Stomach (tissue), 4 donors: ENCODE results near the gene CD81.

ENCODE experiments used
- CTCF ChIP-seq, 7 experiments: fragments of 450-650 bp in 4 of 7; fragments of 200-600 bp in 3 of 7; sonication (generic) in 3 of 7; IDR thresholded peaks; one replicate each; pipeline ENCODE4 v1.5.1; 2016 to 2019; ENCODE audit warnings: antibody characterized with exemption in 7 of 7, control low read depth in 2 of 7, mild to moderate bottlenecking in 1 of 7
- POLR2A ChIP-seq, 4 donors: fragments of 450-650 bp; IDR thresholded peaks; one replicate each; pipeline ENCODE4 v1.6.1; 2016; ENCODE audit warnings: antibody characterized with exemption in 4 of 4, control low read depth in 2 of 4, mild to moderate bottlenecking in 1 of 4, moderate library complexity in 1 of 4
- POLR2AphosphoS5 ChIP-seq, 3 donors: sonication (generic); formaldehyde crosslinking; IDR thresholded peaks; one replicate each; pipeline ENCODE4 v1.6.1; 2016; ENCODE audit warnings: antibody characterized with exemption in 3 of 3

GRCh38 chr11:2440646-2441045 is 63.5 kb downstream of the CD81 start:
- no peak for TF ChIP-seq CTCF (IDR thresholded peaks at IDR 0.05)
- TF ChIP-seq POLR2A (IDR thresholded peaks at IDR 0.05) = no peak
- no peak for TF ChIP-seq POLR2AphosphoS5 (IDR thresholded peaks at IDR 0.05)
